ENCODE measurements around the gene FES.
A peak's percentile ranks its signal among the peaks of the same experiment; 100 is the strongest.
"Not testable (repeated sequence)": the region's sequence is repeated elsewhere in the genome, so short reads cannot be mapped to it uniquely, and the experiment has no call there.

FES gene

DNA sequence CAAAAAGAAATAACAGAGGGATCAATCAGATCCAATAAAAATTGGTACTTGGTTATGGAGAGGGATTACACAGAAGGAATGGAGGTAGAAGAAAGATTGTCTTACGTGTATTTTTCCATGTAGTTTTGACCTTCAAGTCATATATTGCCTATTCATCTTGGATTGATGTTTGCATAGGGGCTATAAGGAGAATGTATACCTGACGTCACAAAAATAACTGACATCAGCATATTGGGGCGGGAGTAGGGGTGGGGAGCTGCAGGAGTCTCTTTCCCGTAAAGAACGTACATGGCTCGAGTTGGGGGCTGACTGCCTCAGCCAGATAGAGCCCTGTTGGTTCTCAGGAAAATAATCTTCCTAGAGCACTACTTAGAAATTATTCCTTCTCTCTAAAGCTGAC, 21.8 kb upstream of the FES start:
- DNase-seq, result no peak

DNA sequence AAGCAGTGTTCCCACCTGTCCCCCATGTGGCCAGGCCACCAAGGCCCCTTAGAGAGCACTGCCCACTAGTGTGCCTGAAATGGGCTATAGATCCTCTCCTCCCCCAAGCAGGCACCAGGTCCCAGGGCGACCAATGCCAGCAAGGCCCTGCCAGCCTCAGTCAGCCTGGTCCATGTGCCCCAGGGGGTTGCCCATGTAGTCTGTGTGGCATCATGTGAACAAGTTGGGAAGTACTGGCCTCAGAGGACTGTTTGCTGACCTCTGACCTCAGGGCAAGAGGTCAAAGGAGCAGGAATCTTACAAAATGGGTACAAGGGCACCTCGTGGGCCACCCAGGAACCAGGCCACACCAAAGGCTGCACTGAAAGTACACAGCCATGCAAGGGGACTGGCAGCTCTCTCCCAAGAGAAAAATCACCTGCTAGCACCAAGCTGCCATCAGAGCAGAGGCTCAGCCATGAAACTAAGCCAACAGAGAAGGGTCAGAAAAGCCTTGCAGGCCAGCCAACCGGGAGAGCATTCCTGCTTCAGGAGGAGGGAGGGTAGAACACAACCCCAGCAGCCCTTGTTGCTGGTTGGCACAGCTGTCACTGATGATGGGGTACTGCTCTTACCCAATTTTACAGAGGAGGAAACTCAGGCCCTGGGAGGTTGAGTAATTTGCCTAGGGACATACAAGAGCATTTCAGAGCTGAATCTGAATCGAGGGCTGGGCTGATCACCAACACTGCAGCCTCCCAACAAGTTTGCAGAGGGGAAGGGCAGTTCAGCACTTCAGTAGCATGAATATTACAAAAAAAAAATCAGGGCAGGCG, 21.1 kb upstream of the FES start:
- DNase-seq, result no peak

DNA sequence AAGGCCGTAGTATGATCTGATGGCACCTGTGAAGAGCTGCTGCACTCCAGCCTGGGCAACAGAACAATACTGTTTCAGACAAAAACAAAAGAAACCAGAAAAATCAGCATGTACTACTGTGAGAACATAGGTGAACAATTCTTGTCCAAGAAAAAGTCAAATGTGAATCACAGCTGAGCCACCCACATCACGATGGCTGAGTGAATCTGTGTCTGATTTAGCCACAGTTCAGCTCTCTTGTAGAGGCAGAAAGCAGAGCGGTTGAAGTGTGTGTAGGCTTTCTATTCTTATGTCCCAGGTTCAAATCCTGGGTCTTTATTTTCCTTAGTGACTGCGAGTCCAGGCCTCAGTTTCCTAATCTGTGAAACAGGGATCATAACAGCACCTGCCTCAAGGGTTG, 20.3 kb upstream of the FES start:
- DNase-seq, result no peak

DNA sequence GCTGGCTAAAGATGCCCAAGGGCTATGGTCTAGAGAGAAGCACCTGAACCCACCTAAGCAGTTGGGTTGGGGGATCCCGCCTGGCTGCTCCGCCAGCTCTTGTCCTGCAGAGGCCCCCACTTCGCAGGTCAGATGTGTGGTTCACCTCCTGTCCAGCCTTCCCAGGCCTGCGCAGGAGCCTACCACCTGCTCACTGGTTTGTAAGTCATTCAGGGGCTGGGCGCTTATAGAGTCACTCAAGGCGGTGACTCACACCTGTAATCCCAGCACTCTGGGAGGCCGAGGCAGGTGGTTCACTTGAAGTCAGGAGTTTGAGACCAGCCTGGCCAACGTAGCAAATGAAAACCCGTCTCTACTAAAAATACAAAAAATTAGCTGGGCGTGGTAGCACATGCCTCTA, 19.8 kb upstream of the FES start:
- DNase-seq, result no peak

DNA sequence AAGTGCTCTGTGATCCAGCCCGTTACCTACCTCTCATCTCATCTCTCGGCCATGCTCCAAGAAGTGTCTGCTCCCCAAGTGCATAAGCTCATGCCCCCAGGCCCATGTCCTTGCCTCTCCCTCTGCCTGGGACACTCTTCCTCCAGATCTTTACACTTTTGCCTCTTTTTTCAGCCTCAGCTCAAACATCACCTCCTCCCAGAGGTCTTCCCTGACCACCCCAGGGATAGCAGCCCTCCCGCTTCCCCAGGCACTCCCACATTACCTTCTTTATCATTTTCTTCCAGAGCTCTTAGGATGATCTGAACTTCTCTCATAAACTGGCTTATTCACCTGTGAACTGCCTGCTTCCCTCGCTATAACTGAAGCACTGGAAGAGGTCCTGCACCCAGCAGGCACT, 18.6 kb upstream of the FES start:
- no peak for DNase-seq

GRCh38 chr15:90866161-90866715, 18.1 kb upstream of the FES start:
- DNase-seq, result no peak

GRCh38 chr15:90866800-90867199, 17.5 kb upstream of the FES start:
- no peak for DNase-seq

DNA sequence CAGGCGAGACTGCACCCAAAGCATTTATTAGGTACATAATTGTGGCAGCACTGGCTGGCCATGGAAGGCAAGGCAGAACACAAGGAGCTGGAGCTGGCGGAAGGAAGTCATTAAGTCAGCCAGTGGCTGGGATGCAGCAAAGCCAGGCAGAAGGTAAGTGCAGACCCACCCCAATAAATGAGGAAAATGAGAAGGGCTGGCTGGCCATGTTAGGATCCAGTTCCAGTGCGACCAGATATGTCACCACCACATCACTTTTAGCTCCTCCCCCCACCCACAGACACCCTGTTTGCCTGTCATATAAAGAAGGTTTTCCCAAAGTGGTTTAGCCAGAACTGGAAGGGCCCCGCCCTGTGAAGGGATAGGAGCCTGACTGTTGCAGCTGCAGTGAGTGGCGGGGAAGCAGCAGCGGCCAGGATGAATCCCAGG, 16.0 kb upstream of the FES start, which contains the start of gene FURIN:
Gene FURIN (plus strand): TSS at position 328 of the 429 bp plus-strand sequence. CDS start 7,153 bp downstream, outside the sequence.
- DNase-seq, result no peak

- no peak for DNase-seq
Observed at GRCh38 chr15:90869140-90869541, 15.2 kb upstream of the FES start.

GRCh38 chr15:90869601-90870353, 14.5 kb upstream of the FES start:
- peak; percentile 52 for DNase-seq

DNA sequence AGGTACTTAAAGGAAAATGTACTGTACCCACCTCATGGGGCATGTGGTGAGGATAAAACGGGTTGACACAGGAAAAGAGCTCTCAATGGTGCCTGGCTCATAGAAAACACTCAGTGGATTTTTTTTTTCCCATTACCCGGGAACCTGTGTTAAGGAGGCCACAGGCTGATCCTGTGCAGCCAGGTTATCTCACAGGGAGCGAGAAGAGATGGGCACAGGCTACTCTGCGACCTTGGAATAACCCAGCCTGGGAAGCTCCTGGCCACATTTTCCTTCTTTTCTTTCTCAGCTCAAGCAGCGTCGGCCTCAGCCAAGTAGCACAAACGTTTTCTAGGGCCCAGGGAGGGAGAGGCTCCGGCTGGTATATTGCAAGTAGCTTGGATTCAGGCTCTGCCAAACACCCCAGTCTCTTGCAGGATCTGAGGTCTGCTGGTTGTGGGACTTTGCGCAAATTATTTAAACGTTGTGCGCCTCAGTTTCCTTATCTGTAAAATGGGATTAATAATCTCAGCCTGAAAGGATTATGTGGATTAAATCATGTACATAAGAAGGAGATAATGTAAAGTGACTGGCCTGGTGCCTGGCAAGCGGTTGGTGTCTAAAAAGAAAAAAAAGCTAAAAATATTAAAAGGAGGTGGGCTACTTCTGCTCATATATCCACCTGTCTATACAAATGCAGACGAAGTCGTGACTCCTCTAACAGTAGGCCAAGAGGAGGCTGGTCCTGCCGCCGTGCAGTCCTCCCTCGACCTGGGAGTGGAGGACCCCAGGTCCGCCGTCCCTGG, 13.8 kb upstream of the FES start:
- no peak for DNase-seq

- DNase-seq, result peak; percentile 68
Observed at GRCh38 chr15:90871139-90871715, 13.1 kb upstream of the FES start.

DNA sequence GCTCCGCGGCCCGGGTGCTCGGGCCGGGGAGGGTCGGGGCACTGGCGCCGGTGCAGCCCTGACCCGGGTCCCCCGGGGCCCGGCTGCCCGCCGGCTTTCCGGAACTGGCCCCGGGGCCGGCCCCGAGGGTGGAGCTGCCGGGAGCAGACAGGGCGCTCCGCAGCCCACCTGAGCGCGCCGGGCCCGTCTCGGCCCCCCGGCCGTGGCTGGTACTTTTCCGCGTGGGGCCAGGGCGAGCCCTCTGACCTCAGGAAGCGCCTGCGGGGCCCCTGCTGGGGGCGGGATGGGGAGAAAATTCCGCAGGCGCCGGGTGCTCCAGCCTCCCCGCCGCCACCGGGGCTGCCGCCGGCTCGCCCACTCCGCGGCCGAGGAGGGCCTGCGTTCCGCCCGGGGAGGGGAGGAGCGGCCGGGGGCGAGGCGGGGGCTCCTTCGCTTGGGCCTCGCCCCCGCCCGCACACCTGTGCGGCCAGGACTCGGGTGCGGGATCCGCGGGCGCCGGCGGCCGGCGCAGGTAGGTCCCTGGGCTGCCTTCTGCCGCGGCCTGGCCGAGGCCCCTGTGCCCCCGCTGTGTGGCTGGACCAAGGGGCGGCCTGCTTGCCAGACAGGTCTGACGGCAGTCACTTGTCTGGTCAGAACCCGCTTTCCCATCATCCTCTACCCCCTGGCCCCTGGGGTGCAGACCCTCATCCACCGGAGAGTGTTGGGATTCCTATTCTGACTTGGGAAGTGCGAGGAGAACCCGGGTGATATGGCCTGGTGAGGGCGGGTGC, 12.4 kb upstream of the FES start:
- DNase-seq, result no peak

DNA sequence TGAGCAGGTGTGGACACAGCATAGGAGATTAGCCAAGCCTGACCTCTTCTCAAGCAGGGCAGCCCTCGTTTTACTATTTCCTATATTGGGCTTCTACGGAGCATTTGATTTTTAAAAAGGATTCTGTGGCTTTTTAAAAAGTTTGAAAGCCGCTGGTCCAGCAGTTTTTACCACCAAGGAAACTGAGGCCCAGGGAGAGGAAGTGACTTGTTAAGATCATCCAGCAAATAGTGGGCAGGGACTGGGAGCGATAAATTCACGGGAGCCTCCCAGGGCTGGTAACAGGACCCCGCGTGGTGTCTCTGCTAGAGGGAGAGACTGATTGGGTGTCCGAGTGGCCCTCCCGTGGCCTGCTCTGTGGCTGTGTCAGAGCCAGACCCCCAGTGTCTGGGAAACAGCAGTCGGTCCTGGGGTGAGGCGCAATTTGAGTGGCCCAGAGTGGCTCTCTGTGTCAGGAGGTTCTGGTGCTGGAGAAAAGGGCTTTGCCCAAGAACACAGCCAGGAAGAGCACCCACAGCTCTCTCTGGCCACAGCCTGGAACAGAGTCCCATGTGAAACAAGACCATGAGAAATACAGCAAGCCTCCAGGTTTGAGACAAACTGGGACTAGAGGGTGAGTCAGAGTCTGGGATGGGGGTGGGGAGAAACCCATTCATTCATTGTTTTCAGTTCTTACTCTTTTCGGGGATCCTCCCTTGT, 11.7 kb upstream of the FES start:
- no peak for DNase-seq

DNA sequence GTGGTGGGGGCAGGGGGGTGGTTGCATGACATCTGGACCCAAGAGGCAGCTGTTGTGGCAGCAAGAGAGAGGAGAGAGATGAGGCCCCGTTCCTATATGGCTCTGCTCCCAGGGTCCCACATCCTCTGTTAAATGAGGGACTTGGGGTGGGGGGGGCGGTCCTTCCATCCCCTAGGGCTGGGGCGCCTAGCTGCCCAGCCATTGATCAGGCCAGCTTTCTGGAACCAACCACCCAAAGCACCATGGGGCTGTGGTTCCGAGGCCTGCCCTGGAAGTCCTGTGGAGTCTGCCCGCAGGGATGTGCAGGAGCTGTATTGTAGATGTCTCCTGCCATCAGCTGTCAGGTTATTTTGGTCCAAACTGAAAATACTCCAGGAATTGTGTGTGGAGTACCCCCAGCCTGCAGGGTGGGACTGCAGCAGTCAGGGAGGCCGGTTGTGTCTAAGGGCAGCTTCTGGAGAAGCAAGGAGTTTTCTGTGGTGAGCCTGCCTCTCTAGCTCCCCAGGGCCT, 10.8 kb upstream of the FES start:
- no peak for DNase-seq

DNA sequence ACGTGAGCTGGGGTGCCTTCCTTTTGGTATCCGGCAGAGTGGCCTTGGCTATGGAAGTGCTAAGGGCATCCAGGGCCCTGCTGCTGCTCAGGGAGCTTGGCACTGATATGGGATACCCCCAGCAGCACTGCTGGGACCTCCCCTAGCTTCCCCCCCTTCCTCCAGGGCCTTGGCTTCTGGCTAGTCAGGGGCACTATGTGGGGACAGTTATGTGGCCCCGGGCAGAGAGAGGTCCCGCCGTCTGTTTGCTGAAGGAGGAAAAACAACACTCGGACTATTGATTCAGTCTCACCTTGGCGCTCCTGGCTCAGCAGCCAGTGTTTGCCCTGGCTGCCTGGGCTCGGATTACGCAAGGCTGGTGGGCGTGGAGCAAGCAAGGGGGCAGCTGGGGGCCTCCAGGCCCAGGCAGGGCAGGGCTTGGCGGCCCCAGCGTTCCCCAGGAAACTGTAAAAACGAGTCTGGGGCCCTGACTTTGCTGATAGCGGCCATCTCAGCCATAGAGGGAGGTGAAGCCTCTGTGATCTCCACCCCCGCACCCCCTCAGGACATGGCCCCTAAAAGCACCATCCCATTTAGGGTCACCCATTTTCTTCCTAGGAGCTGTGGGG, 10.2 kb upstream of the FES start:
- no peak for DNase-seq

GRCh38 chr15:90874986-90875385, 9.3 kb upstream of the FES start:
- DNase-seq, result not testable (repeated sequence)

DNA sequence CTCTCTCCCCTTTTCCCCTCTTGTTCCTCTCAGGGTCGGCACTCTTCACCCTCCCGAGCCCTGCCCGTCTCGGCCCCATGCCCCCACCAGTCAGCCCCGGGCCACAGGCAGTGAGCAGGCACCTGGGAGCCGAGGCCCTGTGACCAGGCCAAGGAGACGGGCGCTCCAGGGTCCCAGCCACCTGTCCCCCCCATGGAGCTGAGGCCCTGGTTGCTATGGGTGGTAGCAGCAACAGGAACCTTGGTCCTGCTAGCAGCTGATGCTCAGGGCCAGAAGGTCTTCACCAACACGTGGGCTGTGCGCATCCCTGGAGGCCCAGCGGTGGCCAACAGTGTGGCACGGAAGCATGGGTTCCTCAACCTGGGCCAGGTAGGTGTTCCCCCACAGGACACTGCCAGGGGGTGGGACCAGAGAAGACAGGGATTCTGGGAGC, 8.7 kb upstream of the FES start:
- no peak for DNase-seq

- no peak for DNase-seq
Observed at GRCh38 chr15:90876046-90876445, 8.3 kb upstream of the FES start.

- DNase-seq, result no peak
Observed at GRCh38 chr15:90876512-90877170, 7.7 kb upstream of the FES start.

All from activated T-cell treated with anti-CD3 and anti-CD28 coated beads, Interleukin-2, amount 50 U/mL, for 1 hour (primary cell).